HTERT RPE-1 (cell line): ENCODE data around the gene ZNF473.

Source experiments
- in situ Hi-C: fragments of 300-500 bp; cut with MboI; formaldehyde crosslinking; loops from 4 replicates; pipeline ENCODE4 v1.14.3; 2020; ENCODE audit warnings: low sequenced_read_pairs

ZNF473 gene

DNA sequence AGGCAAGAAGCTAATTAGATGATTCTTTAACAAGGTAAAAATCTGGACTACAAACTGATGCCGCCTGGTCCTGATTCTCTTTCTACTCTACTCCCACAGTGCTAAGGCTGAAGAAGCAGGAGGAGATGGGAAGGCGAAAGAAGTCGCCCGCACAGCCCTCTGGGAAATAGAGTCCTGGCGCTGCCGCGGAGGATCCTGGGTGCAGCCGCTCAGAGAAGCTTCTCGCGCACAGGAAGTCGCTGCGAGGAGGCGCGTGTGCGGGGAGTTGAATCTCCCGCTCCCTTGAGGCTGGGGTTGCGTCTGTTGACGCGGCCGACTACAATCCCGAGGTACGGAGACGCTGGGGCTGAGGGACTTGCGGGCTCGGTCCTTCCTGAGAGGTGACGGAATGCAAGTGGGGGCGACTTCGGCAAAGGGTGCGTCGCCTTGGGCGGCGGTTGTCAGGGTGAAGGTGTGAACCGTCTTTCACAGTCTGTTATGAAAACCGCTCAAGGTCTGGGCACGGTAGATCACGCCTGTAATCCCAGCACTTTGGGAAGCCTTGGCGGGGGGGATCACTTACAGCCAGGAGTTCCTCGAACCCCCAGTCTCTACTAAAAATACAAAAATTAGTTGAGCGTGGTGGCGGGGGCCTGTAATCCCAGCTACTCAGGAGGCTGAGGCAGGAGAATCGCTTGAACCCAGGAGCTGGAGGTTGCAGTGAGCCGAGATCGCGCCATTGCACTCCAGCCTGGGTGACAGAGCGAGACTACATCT lies at the start of gene ZNF473:
Gene ZNF473 (plus strand): TSS at position 212 of the 756 bp plus-strand sequence. CDS start 5,078 bp downstream, outside the sequence.
- in situ Hi-C loops, result no loop called here

DNA sequence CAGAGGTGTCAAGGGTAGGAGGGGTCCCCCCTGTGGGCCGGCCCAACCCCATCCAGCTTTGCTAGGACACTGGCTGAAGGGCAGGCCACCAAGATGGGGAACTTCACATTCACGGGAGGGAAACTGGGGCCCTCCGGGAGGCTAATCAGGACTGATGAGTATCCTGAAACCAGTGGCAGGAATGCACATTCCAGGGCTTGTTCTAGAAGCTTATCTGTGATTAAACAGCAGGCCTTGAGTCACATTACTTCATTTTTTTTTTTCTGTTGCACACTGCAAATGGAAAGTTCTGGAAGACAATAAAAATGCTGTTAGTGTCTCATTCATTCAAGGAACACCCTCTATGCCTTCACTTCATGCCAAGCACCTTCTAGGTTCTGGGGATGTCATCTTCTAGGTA lies 49.3 kb upstream of the ZNF473 start:
- in situ Hi-C loops, result no loop called here

DNA sequence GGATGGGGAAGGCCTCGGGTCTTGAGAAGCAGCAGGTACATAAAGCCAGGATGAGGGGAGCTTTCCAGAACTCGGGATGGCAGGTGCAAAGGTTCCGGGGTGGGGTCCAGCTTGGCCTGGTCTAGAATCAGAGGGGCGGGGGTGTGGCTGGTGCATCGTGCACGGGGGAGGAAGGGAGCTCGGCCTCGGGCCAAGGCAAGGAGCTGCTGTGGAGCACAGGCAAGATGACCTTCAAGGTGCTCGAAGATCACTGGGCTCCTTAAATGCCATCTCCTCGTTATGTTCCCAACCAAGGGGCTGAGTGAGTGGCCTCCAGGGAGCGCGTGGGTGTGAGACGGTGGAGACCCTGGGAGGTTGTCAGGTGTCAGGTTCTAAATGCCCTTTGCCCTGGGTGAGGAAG lies 48.7 kb upstream of the ZNF473 start:
- in situ Hi-C loops, result no loop called here

DNA sequence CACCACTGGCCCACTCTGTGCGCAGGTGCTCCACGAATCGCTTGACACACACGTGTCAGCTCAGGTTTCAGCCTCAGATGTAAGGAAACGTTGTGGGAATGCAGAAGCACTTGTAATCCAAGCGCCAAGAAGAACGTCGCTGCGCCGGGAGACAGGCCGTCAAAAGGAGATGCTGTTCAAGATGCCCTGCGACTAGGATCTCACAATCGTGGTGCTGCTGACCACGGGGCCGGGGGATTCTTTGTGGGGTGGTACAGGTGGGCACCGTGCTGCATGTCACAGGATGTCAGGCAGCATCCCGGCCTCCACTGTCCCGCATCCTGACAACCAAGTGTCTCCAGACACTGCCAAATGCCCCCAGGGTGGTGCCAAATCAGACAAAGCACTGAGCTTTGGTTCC lies 47.9 kb upstream of the ZNF473 start:
- in situ Hi-C loops, result no loop called here

DNA sequence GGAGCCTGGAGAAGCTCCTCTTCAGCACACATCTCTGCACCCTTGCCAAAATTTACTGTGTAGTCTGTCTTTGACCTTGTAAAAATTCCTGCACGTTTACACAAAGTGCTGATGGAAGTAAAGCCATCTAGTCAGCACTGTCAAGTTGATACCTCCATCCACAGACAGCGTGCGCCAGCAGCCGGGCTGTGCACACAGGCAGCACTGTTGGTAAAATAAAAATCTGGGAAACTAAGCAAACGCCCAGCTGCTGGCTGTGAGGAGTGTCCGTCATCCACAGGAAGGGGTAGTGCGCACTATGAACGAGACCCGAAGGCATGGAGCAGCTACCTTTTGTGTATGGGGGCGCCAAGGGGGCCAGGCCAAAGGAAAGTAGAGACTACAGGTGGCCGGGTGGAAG lies 47.5 kb upstream of the ZNF473 start:
- in situ Hi-C loops, result no loop called here

DNA sequence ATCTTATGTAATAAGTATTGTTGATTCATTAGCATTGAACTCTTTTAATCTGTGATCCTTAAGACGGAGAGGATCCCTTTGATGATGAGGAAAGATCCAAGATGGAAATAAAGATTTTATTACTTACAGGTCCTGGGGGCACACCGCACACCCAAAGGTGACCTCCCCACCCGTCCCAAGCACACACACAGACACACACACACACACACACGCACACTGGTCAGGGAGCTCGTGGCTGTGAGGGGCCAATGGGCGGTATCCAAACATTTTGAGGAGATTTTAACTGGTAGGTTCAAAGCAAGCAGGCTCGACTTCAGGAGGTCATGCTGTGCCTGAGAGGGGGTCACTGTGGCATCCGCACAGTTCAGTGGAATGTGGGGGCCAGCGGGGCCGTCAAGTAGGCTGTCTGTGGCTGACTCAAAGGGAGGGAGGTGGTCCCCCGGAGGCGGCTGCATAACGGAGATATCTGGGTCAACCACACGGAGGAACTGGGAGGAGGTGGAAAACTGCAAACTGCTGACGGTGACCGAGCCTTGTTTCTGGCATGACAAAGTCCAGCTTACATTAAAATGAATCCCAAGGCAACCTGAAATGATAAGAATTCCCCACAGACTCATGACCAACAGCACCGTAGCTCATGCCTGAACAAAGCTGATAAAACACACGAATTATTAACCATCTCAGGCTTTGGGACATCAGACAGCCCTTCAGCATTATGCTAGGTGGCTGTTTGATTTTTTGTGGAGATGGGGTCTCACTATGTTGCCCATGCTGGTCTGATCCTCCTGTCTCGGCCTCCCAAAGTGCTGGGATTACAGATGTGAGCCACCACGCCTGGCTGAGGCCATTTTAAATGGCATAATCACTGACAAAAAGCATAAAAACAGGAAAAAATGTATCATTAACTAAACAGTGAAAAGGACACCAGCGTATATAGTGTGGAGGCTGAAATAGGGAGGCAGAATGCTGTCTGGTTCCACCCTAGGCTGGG lies 43.9 kb upstream of the ZNF473 start:
- in situ Hi-C loops, result no loop called here

DNA sequence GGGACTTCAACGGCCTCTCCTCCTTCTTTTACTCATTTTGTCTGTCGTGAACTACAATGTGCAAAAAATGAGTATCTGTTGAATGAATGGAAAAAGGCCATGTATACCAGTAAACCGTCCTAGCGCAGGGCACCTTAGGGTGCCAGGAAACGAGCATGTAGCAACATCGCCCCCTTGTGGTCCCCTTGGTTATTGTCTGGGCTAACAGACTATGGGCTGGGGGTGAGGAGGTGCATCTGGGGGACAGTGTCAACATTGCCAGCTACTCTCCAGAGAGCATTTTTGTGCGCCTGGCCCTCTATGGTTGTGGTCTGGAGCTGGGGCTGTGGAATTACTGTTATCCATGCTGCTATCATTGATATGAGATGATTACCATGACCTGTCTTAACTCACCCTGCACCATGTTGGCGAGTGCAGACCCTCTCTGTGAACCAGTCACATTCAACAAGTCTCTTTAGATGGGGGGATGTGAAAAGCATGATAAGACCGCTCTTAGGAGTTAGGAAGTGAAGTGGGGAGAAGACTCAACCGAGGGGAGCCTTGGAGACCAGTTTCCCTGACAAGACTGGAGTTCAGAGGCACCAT lies 42.1 kb upstream of the ZNF473 start:
- in situ Hi-C loops, result no loop called here

DNA sequence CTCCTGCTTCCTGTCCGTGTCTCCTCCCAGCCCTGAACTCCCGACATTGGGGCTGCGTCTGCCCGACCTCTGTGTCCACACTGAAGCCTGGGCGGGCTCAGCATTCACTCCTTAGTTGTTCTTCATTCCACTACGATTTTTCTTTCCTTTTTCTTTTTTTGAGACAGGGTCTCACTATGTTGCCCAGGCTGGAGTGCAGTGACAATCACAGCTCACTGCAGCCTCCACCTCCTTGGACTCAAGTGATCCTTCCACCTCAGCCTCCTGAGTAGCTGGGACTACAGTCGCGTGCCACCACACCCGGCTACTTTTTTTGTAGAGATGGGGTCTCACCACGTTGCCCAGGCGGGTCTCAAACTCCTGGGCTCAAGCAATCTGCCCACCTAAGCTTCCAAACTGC lies 41.3 kb upstream of the ZNF473 start:
- in situ Hi-C loops, result no loop called here

DNA sequence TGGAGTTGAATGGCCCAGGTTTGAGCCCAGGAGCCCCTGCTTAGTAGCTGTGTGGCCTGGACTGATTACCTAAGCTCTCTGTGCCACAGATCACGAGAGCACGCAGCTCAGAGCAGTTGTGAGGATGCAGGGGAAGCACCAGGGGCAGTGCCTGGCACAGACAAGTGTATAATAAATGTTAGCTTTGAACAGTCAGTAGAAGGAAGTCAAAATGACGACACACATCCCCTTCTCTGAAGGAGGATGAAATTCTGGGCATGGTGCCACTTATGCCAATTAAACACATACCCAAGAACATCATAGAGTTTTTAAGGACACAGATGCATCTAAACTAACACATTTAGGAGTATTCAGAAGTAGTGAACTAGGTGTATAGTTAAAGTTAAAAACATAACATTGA lies 39.9 kb upstream of the ZNF473 start:
- in situ Hi-C loops, result no loop called here

DNA sequence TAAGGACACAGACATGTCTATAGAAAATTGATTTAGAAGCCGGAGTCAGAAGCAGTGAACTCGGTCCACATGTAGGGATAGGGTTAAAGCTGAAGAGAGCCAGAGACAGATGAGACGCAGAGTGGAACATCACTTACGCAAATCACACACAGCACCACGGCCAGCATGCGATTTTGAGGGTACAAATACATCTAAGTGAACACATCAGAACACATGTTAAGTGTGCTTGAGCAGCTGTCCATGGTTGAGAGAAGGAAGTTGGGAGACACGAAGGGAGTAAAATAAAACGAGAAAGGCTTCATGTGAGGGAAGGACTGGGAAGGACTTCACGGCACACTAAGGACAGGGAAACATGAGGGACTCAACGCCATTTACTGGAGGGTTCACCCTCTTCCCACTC lies 39.5 kb upstream of the ZNF473 start:
- in situ Hi-C loops, result no loop called here

DNA sequence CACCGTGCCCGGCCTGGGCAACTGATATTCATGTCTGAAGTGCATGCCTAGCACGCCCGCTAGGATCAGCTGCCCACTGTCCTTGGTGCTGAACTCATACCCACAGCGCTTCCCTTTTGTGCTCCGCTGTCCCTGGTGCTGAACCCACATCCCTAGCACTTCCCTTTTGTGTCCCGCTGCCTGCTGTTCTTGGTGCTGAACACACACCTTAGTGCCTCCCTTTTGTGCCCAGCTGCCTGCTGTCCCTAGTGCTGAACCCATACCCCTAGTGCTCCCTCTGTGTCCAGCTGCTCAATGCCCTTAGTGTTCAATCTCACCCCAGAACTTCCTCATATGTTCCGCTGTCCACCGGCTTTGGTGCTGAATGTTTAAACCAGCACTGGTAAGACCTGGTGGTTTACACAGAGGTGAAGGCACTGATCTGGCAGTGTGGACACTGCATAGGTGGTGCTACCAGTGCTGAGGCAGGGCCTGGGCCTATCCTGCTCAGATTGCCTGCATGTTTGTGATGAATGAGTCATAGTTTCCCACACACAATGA lies 38.6 kb upstream of the ZNF473 start:
- in situ Hi-C loops, result no loop called here

DNA sequence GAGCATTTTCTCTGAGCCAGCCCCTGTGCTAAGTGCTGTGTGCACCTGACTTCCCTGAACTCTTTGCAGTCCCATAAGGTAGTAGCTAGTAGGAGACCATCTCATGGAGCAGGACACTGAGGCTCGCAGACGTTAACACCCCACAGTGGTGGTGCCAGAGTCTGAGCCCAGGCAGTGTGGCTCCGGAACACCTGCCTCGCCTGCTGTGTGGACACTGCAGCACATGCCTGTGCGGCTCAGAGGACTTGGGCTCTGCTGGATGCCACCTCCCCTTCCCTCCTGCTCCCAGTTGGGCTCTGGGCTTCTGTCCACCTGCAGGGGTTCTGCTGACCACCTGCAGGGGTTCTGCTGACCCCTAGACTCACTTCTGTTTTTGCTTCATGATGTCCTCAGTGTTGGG lies 37.8 kb upstream of the ZNF473 start:
- in situ Hi-C loops, result no loop called here

DNA sequence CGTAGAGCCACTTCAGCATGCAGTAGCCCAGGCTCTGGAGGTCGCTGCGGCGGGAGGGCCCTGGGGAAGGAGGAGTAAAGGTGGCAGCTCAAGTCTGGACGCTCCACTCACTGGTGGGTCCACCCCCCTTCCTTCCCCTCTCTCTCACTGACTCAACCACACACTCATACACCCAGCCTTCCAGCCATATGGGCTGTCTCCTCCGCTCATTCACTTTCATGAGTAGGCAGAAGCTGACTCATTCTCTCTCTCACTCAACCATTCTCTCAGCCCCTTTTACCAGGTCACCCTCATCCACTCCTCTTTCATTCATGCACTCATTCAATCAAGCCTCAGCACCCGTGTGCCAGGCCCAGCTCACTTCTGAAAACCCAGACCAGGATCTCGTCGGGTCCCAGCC lies 37.4 kb upstream of the ZNF473 start:
- in situ Hi-C loops, result no loop called here

DNA sequence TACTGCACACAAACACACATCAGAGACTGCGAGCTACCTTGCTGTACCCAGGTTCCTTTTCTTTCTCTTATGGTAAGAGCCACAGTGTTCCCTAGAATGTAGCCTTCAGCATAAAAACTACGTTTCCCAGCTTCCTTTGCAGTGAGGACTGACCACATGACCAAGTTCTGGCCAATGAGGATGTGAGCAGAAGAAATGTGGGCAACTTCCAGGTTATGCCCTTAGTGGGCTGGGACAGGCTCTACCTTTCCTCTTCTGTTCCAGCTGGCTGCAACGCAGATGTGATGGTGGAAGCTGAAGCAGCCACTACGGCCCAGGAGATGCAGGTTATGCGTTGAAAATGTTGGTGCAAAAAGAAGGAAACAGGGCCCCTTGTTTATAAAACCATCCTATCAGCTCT lies 28.1 kb upstream of the ZNF473 start:
- in situ Hi-C loops, result no loop called here

DNA sequence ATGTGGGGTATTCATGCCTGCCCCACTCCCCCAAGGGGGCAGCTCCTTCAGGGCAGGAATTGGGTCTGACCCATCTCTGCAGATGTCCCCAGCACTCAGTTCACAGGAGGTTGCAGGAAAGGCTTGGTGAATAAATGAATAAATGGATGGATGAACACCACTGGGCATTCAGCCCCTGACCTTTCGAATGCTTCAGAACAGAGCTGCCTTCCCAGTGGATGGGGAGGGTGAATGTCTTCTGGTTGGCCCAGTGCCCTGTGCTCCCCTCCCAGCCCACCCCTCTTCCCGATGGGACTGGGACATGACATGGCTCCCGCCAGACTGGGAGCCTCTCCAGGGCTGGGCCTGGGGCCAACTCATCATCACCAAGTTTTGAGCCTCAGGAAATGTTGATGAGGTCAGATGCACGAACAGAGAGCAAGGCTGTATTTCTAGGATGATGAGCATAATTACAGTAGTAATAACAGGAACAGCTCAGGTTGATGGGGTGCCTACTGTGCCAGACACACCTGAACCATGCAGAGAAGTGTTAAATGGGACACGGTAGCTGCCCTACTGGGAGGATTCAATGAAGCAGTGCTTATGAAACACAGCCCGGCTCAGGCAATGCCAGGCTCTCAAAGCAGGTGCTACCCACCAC lies 26.3 kb upstream of the ZNF473 start:
- in situ Hi-C loops, result no loop called here

DNA sequence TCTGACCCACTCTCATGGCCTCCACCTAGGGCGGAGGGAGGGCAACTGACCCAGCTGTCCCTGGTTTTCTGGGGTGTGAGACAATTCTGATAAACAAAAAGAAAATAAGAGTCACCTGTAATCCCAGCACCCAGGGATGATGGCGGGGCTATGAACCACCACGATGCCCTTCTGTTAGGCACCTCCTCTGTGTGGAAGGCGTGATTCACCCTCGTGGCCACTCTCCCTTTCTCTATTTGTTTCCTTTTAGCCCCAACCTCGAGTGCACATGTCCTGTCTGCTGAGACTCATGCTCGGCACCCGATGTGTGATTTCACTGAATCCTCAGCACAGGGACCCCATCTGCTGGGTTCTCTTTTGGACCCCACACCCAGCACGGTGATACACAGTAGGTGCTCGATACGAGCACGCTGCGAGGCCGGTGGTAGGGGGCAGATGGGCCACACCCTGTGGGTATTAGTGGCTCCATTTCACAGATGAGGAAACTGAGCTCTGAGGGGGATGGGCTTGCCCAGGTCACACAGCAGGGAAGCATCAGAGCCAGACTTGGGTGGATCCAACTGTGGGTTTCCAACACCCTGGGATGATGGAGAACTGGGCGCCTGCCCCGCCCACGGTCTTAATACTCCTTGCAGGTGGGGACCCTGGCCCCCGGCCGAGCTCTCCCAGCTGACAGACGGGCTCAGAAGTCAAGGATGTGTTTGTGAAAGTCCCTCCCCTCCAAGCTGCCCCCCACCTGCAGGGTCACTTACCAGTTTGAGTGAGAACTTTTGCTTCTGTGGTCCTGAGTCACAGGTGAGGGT lies 25.6 kb upstream of the ZNF473 start:
- in situ Hi-C loops, result no loop called here

DNA sequence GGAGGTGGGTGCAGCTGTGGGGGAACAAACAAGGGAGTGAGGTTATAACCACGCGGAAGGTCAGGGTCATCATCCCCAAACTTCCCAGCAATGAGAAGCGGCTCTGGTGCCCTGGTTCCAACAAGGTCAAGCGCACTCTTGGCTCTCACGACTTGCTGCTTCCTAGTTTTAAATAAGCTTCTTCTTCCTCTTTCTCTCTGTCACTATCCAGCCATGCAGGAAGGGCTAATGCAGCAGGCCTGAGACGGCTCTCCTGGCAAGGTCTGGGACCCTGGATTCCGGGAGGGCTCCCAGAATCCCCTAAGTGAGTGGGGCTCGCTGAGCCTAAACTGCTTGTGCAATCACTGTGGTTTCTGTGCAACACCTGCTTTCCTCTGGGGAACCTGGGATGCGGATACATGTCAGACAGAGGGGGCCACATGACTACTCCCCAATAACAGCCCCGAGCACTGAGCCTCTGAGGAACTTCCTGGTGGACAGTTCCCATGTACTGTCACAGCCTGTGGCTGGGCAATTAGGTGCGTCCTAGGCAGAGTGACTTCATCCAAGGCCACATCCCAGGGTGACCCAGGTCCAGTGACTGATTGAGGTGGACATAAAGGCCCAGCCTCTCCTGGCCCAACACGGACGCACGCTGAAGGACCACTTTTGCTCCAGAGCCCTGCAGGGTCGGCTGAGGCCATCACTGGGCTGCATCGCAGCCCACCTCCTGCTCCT lies 24.8 kb upstream of the ZNF473 start:
- in situ Hi-C loops, result no loop called here

DNA sequence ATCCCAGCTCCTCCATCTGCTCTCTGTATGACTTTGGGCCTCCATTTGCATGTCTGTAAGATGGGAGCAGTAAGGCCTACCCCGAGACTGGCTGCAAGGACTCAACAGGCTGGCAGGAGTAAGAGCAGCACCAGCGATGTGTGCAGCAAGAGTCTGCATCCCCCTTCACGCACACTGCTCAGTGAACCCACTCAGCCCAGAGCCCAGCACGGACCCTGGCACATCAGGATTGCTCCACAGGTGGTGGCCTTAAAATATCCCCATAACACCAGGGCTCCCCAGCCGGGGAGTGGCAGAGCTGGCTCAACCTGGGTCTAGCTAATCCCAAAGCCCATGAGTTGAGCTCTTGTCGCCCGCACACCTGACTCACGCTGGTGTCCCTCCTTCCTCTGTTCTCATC lies 24.0 kb upstream of the ZNF473 start:
- in situ Hi-C loops, result no loop called here

DNA sequence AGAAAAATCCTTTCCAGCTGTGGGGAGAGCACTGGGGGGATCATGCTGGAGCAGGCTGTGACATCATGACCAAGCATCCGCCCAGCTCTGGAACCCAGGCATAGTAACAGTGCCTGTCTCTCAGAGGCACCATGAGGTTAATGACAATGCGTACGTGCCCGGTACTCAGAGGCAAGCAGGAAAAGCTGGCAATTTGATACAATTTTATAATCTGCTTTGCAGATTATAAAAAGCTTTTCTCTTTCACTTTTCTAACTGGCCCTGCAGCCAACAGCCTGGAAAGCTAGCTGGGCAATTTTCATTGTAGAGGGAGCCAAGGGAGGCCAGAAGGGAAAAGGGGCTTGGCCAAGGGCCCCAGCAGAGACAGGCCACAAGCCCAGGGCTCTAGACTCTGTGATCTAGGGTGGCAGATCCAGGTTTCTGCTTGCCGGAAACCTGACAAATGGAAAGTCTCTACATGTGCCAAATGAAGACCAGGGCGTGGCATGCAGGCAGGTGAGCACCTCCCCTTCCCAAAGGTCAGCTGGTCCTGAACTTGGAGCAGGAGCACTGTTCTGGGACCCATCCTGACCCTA lies 23.3 kb upstream of the ZNF473 start:
- in situ Hi-C loops, result no loop called here
